A549 (cell line): ENCODE measurements around the gene RELL2.

Source experiments
- CHD4 ChIP-seq: fragments of 200-600 bp; sonication (generic); IDR thresholded peaks from 2 replicates; pipeline ENCODE4 v1.6.1; 2016; ENCODE audit warnings: antibody characterized with exemption, mild to moderate bottlenecking, borderline replicate concordance
- CTCF ChIP-seq: fragments of >200 bp; sonication (Bioruptor Twin); formaldehyde crosslinking; IDR thresholded peaks from 3 replicates; pipeline ENCODE4 v1.5.1; 2016
- EHF ChIP-seq: fragments of 250-450 bp; sonication (Bioruptor Pico); IDR thresholded peaks from 2 replicates; pipeline ENCODE4 v1.5.0; 2020; ENCODE audit warnings: mild to moderate bottlenecking
- ELK1 ChIP-seq: fragments of 150-350 bp; IDR thresholded peaks from 2 replicates; pipeline ENCODE4 v1.6.1; 2014; ENCODE audit warnings: low read depth, mild to moderate bottlenecking, low read length
- JUNB ChIP-seq: fragments of >200 bp; sonication (Bioruptor Twin); formaldehyde crosslinking; IDR thresholded peaks from 2 replicates; pipeline ENCODE4 v1.6.1; 2016
- POLR2A ChIP-seq: IDR thresholded peaks from 2 replicates; pipeline ENCODE4 v1.6.1; 2012; ENCODE audit warnings: mild to moderate bottlenecking, low read length
- RAD21 ChIP-seq, 2 experiments: fragments of >200 bp in 1 of 2; sonication (Bioruptor Twin) in 1 of 2; formaldehyde crosslinking in 1 of 2; IDR thresholded peaks in 1 of 2; conservative IDR thresholded peaks in 1 of 2; 2 replicates in 1 of 2; 3 replicates in 1 of 2; pipeline ENCODE4 v1.6.1; 2012 to 2018; ENCODE audit warnings: inconsistent platforms in 1 of 2
- RCOR1 ChIP-seq: fragments of 150-350 bp; IDR thresholded peaks from 2 replicates; pipeline ENCODE4 v1.6.1; 2014; ENCODE audit warnings: antibody characterized with exemption, low read length, low read depth
- TF ChIP-seq, protein P1 (sequence below): IDR thresholded peaks from 2 replicates; pipeline ENCODE4 v1.6.1; 2012
- TF ChIP-seq, protein P2 (sequence below): fragments of 200-600 bp; sonication (generic); IDR thresholded peaks from 2 replicates; pipeline ENCODE4 v1.6.1; 2016; ENCODE audit warnings: antibody characterized with exemption, mild to moderate bottlenecking, moderate library complexity

DNA sequence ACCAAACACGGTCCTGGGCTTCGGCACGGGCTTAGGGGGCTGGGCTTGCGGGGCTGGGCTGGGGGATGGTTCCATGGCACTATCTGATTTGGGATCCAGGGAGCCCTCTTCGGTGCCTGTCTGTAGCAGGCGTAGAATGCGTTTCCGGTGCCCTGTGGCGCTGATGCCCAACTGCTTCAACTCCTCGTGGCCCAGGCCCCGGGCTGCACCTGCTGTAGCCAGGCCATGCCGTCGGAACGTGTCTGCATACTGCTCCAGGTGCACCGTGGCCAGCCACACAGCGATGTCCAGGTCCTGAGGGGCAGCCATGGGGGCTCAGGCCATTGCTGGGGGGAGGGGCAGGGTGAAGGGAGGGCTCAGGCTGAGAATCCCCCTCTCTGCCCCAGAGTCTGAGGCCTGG lies 43.4 kb downstream of the RELL2 start:
- TF ChIP-seq, protein P1, sequence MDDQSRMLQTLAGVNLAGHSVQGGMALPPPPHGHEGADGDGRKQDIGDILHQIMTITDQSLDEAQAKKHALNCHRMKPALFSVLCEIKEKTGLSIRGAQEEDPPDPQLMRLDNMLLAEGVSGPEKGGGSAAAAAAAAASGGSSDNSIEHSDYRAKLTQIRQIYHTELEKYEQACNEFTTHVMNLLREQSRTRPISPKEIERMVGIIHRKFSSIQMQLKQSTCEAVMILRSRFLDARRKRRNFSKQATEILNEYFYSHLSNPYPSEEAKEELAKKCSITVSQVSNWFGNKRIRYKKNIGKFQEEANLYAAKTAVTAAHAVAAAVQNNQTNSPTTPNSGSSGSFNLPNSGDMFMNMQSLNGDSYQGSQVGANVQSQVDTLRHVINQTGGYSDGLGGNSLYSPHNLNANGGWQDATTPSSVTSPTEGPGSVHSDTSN = no peak
- TF ChIP-seq, protein P2, sequence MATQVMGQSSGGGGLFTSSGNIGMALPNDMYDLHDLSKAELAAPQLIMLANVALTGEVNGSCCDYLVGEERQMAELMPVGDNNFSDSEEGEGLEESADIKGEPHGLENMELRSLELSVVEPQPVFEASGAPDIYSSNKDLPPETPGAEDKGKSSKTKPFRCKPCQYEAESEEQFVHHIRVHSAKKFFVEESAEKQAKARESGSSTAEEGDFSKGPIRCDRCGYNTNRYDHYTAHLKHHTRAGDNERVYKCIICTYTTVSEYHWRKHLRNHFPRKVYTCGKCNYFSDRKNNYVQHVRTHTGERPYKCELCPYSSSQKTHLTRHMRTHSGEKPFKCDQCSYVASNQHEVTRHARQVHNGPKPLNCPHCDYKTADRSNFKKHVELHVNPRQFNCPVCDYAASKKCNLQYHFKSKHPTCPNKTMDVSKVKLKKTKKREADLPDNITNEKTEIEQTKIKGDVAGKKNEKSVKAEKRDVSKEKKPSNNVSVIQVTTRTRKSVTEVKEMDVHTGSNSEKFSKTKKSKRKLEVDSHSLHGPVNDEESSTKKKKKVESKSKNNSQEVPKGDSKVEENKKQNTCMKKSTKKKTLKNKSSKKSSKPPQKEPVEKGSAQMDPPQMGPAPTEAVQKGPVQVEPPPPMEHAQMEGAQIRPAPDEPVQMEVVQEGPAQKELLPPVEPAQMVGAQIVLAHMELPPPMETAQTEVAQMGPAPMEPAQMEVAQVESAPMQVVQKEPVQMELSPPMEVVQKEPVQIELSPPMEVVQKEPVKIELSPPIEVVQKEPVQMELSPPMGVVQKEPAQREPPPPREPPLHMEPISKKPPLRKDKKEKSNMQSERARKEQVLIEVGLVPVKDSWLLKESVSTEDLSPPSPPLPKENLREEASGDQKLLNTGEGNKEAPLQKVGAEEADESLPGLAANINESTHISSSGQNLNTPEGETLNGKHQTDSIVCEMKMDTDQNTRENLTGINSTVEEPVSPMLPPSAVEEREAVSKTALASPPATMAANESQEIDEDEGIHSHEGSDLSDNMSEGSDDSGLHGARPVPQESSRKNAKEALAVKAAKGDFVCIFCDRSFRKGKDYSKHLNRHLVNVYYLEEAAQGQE = no peak
- TF ChIP-seq JUNB (no peak), RAD21 (conservative IDR thresholded peaks at IDR 0.05 in 1 of 2, IDR thresholded peaks at IDR 0.05 in 1 of 2) (no peak), CTCF (no peak), ELK1 (no peak), POLR2A (no peak), RCOR1 (no peak), CHD4 (no peak), EHF (CRISPR knock-in tag) (no peak)
